NK-92 (cell line): ENCODE results near the gene TRIM44.

ENCODE experiments used
- DNase-seq: peaks from one replicate; lab custom pipeline; 2025; ENCODE audit not compliant: unreplicated experiment; lab: John Stamatoyannopoulos, UW

Gene TRIM44

DNA sequence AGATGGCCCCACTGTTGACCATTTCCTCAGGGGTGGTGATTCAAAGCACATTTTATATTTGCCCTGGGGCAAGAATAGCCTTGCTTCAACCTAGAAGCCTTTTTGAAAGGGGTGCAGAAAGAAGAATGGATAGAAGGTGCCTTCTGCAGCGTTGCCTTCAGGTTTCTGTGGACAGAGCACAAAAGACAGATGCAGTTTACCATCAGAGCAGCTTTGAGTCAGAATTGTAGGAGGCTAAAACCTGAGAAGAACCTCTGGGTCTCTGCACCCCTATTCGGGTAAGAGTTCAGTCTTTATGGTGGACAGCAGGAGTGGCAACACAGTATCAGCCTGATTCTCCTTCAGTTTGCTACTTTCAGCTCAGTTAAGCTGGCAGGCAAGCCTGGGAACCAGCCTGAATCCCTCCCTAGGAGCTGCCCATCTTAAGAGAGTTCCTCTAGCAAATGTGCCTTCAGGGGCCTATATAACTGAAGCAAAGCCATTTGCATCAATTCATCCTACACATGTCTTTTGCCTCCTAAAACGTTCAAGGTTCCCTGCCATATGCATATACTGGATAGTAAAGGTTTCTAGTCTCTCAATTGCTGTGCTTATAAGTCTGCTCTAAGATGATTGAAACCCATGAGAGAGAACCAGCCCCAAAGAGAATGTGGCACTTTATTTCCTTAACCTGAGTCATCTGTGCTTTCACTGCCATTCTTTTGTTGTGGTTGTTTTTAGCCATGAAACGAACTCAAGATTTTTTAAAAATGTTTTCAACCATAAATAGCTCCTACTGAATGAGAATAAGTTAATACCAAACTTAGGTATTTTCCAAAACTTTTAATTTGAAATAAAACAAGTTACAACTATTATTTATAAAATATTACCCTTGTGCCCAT, 123.0 kb downstream of the TRIM44 start:
- no peak for DNase-seq

DNA sequence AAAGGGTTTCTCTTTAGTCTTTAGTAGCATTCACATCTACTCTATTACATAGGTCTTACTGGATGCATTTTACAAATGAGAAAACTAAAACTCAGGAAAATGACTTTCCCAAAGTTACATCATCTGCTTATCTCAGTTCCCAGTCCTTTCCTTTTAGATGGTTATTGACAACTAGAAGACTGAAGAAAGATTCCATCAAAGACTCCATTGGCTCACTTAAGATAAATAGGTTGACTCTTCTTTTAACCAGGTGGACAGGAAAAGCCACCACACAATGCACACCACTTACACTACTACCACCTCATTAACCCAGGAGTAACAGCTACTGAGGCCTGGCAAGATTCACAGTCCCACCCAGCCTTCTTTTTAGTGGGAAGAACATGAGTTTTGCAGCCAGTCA, 123.6 kb downstream of the TRIM44 start:
- DNase-seq = no peak

DNA sequence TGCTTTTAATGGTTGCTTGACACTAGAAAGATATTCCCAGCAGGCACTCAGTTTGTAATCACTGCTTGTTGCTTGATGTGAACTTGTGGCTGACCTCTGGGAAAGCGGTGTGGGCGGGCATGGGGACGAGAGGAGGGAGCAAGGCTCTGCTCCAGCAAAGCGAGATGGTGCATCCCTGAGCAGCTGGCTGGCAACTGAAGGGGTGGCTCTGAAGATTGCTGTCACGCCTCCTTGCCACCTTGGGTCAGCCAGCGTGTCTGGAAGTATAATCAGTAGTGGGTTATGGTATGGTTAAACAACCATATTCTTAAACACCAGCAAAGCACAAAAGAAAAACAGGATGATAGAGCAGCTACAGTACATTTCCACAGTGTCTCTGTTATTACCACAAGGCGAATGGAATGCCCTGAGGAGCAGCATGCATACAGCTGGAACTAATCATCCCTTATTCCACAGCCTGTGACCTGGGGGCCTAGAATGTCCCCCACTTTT, 124.5 kb downstream of the TRIM44 start:
- DNase-seq = no peak

DNA sequence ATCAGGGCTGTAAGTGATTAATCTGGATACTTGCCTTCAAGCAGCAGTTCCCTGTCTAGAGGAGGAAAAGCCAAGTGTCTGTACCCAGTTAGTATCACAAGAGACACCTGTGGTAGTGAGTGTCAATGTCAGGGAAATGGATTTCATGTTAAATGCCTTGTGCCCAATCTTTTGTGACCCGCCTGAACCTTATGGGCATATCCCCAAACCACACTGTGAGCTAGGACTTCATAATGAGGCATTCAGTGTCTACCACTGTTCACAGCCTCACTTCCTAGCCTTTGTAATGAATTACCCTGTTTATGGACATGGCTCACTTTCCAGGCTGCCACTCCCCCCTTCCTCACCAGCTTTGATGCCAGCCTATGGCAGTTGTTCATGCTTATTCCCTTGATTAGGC, 125.1 kb downstream of the TRIM44 start:
- no peak for DNase-seq

- DNase-seq = no peak
Observed at GRCh38 chr11:35791088-35791958, 128.7 kb downstream of the TRIM44 start.

DNA sequence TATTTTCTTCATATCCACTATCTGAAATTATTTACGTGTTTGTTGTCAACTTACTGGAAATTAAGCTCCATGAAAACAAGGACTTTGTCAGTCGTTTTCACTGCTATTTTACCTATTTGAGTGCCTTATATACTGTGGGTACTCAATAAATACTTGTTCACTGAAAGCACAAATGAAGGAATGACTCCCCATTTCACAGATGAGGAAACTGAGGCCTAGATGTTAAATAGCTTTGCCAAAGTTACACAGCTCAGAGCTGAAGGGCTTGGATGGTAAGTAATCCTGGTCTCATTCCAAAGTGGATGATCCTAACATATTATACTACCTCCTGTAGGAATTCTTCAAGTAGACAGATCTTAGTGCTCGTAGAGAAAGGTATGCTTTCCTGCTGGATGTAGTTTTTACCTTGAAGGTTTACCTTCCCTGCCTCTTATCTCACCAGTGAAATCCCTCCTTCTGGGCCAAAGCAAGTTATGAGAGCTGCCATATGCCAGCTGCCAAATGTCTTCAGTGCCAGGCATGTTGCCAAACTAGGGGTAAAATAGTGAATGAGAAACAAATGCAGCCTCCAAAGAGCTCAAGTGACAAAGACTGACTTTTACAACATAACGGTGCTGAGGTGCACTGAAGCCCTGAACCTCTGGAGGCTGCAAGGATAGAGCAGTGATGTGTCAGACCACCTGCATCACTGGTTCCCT, 129.7 kb downstream of the TRIM44 start:
- no peak for DNase-seq

GRCh38 chr11:35792846-35793192, 130.2 kb downstream of the TRIM44 start:
- DNase-seq = no peak

DNA sequence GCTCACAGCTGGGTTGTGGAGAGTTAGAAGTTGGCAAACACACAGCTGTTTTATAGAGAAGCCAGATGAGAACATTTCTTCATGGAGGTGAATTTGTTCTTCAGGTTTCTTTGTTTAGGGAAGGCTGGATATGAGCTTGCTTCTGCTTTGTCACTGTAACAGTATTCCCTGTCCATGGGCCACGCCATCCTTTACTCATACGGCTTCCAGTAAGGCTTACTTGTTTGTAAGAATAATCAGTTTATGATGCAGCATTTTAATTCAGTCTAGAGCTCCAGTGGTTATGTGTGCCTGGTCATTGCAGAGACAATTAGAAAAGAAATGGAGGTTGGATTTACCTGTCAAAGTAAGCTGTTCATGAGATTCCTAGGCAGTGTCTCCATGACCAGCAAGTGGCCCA, 131.8 kb downstream of the TRIM44 start:
- no peak for DNase-seq

- DNase-seq = no peak
Observed at GRCh38 chr11:35794850-35795249, 132.3 kb downstream of the TRIM44 start.

DNA sequence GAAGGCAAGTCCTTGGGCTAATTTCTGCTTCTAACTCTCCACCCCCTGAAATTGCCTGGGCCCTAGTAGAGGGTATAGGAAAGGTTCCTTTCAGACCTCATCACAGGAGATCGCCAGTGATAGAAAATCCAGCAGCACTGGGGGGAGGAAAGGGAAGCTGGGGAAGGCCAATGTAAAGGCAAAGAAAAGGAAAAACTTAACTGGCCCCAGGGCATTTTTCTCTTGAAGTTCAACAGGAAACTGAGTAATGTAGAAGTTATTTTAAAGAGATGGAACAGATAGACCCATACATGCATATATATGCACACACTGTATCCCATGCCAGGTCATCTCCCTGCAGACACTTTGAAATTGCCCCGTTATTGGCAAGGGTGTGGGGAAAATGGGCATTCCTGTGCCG, 134.0 kb downstream of the TRIM44 start:
- no peak for DNase-seq

- DNase-seq = no peak
Observed at GRCh38 chr11:35798423-35798822, 135.8 kb downstream of the TRIM44 start.

- DNase-seq = no peak
Observed at GRCh38 chr11:35798983-35799382, 136.4 kb downstream of the TRIM44 start.

- no peak for DNase-seq
Observed at GRCh38 chr11:35799655-35800054, 137.1 kb downstream of the TRIM44 start.

DNA sequence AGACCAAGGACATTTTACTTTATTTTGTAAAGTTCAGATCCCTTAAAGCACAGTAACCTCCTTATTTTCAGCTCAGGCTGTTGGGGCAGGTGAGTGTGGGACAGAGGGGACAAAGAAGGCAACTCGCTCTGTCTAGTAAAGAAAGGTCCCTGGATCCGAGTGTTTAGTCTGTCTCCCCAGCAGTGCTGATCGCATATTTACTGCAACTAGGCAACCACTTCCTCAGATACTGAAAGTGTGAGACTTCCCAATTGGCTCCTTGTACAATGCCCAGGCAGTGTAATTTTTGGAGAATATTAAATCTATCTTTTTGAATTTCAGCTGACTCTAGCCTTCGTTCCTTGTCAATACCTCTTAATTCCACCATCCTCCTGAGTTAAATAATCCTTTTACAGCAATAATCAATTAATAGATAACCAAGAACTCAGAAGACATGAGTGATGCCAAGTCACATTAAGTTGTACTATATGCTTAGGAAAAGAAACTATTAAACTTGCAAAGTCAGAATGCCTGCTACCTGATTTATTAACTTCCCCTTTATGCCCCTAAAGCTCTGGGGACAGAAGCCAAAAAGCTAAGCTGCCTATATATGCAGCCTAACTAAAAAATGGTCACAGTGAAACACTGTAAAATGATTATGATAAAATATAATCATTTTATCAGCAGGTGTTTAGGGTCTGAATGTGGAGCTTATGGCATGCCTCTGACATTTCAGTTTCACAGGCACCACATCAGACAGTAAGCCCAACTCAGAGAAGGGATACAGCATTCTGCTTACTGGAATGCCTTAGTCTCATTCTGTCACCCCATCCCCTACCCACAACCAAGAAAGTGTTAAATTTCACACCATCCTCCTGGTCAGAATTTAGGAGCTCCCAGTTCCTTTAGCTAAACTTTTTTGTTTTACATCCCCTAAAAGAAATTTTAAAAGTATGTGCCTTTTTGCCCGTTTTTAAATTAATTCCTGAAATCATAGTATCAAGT, 138.7 kb downstream of the TRIM44 start:
- no peak for DNase-seq

DNA sequence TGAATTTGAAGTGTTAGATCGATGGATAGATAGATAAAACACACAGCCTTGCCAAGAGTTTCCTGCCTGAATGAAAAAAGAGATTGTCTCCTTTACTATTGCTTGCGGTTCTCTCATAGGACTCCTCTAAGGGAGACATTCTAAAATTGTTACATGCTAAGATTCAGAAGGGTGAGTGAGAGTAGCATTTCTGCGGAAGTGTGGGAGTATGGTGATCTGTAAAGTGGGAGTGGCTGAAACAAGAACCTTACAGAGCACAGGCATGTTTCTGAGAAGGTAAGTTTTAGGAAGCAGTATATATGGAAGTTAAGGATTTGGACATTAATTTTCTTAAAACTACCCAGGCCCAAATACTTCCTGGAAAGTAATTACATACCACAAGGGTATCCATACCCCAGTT, 139.6 kb downstream of the TRIM44 start:
- no peak for DNase-seq

DNA sequence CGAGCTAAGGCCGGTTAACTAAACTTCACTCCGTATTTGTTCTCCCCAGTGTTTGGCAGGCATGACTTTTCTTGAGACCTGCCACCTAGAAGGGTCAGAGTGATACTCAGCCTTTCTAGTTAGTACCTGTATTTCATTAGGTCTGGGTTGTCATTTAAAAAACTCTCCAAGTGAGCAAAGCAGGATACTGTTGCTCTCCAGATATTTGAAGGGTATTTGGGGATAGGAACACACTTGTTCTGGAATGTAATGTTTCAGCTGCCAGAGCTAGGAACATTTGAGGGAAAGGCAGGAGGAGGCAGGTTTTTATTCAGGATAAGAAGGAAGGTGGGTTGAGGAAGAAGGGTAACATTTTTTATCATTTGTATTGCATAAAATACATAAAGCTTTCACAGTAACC, 140.1 kb downstream of the TRIM44 start:
- DNase-seq = no peak

DNA sequence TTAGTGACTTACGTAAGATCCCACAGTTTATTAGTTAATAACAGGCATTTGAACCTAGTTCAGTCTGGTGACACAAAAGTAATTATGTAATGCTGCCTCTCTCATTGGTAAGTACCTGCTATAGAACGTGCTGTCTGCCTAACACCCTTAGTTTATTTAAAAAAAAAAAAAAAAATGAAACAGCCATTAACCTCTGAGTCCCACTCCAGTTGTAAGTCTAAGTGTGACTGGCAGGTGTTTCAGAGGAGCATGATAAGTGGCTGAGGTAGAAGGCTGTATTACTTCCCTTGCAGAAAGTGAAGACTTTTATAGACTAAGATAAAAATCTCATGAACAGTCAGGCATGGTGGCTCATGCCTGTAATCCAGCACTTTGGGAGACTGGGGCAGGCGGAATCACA, 140.5 kb downstream of the TRIM44 start:
- no peak for DNase-seq

GRCh38 chr11:35804451-35805040, 142.0 kb downstream of the TRIM44 start:
- no peak for DNase-seq

- DNase-seq = no peak
Observed at GRCh38 chr11:35809561-35809960, 147.0 kb downstream of the TRIM44 start.
